ENCODE results near the gene ZNF2. TPM values are rescaled to one million over a fixed set of nuclear protein-coding genes. Genes with fewer than 3 reads are reported as not detected.
"Not testable (repeated sequence)": the region's sequence is repeated elsewhere in the genome, so short reads cannot be mapped to it uniquely, and the experiment has no call there.

Gene ZNF2
- 1 to 10 TPM; 7.6 to 9.5 (median 8.1) TPM for polyA plus RNA-seq (ENCODE audit: insufficient read length in 4 of 4)

GRCh38 chr2:95165371-95166064 lies at the start of gene ZNF2:
Gene ZNF2, plus strand, starts transcription at chr2:95165809. Its CDS starts 10,418 bp downstream, at chr2:95176227.
- DNase-seq (ENCODE audit: low read depth in 4 of 4, low spot score in 3 of 4), result peak; percentile 92 to 99 (median 98)

GRCh38 chr2:95121093-95121406 lies 44.6 kb upstream of the ZNF2 start:
- DNase-seq (ENCODE audit: low read depth in 4 of 4, low spot score in 3 of 4), result peak in 2 of 4 donors; percentile 1 to 4

DNA sequence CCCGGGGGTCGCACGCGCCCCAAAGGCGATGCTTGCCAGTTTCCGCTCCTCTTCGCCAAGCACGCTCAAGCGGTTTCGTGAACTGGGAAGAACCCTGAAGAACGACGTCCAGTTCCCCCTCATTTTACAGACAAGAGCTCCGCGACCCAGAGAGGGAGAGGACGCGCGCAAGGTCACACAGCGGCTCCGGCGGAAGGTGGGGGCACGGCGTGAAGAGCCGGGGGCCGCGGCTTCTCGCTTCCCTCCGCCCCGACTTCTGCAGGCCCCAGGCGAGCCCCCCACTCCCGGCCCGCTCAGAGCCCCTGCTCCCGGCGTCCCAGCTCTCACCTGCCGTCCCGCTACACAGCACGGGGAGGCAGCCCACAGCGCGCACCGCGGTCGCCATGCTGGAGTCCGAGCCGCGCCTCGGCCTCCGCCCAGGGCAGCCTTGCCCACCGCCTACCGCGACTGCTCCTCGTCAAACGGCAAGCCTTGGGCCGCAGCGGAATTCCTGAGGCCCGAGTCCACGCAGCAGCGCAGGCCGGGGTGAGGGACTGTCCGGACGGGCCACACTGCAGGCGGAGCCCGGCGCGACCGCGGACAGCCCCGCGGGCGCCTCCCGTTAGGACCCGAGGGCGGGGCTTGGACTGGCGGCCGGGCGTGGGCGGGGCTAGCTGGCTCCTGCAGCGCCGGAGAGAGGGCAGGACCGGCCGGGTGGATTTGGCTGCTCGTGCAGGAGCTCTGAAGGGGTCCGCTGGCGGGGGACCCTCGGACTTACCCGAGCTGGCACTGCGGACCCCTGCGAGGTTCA lies 44.0 kb upstream of the ZNF2 start, which contains the start of gene MRPS5:
TSS of gene MRPS5 (minus strand) at position 402 of the 790 bp plus-strand sequence. CDS start at position 385, 17 bp downstream.
- DNase-seq (ENCODE audit: low read depth in 4 of 4, low spot score in 3 of 4), result peak; percentile 42 to 78 (median 55)

- no peak for DNase-seq (ENCODE audit: low read depth in 4 of 4, low spot score in 3 of 4)
Observed at GRCh38 chr2:95122197-95122551, 43.4 kb upstream of the ZNF2 start.

DNA sequence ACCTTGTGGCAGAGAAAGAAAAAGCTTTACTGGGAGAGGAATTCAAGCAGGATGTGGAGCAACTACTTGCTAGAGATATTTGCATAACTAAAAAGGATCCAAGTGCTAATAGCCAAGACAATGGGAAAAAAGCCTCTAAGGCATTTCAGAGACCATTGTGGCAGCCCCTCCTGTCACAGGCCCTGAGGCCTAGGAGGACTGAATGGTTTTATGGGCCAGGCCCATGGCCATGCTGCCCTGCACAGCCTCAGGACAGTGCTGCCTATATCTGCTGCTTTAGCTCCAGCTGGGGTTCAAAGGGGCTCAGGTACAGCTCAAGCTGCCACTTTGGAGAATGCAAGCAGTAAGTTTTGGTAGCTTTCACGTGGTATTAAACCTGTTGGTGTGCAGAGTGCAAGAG lies 26.9 kb upstream of the ZNF2 start:
- no peak for DNase-seq (ENCODE audit: low read depth in 4 of 4, low spot score in 3 of 4)

GRCh38 chr2:95143838-95144237 lies 21.8 kb upstream of the ZNF2 start:
- DNase-seq (ENCODE audit: low read depth in 4 of 4, low spot score in 3 of 4), result no peak

- DNase-seq (ENCODE audit: low read depth in 4 of 4, low spot score in 3 of 4), result no peak
Observed at GRCh38 chr2:95149397-95149984, 16.1 kb upstream of the ZNF2 start.

DNA sequence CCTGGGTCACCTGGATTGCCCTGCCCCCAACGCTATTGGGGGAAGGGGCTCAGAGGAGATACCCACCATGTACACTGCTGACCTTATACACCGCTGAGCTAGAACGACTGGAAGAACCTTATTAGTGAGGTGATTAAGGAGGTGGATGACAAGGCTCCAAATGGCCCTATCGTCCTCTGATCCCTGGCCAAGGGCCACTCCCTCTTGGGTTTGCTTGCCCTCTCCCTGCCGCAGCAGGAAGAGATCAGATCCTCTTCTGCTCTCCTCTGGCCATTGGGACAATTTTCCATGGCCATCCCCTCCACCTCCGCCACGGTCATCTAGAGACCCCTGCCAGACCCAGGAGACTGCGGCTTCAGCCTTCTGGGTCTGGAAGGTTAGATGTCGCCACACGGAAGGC lies 7.2 kb upstream of the ZNF2 start:
- no peak for DNase-seq (ENCODE audit: low read depth in 4 of 4, low spot score in 3 of 4)

- DNase-seq (ENCODE audit: low read depth in 4 of 4, low spot score in 3 of 4), result peak in 1 of 4 donors; percentile 4
Observed at GRCh38 chr2:95158891-95159619, 6.6 kb upstream of the ZNF2 start.

- peak in 3 of 4 donors; percentile 39 to 50 (median 43) for DNase-seq (ENCODE audit: low read depth in 4 of 4, low spot score in 3 of 4)
Observed at GRCh38 chr2:95159690-95160449, 5.7 kb upstream of the ZNF2 start, which contains the start of gene ZNF514. Gene ZNF514, minus strand, starts transcription at chr2:95159848. Its CDS starts 6,595 bp downstream, at chr2:95153253.

DNA sequence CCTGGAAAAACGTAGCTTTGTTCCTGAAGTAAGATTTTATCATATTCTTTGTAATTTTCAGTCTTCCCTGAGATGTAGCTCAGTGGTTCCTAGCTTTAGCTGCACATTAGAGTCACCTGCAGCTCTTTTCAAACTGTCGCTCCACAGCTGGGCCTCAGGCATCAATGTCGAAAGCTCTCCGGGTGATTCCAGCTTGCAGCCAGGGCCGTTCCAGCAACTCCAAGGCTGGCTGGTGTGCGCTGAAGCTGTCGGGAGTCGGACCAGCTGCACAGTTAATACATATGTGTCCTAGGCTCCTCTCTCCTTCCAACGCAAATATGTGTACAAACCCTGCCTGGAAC lies 609 bp upstream of the ZNF2 start:
- no peak for DNase-seq (ENCODE audit: low read depth in 4 of 4, low spot score in 3 of 4)

GRCh38 chr2:95166065-95166763 lies 605 bp downstream of the ZNF2 start:
- peak in 1 of 4 donors; percentile 5 for DNase-seq (ENCODE audit: low read depth in 4 of 4, low spot score in 3 of 4)

- no peak for DNase-seq (ENCODE audit: low read depth in 4 of 4, low spot score in 3 of 4)
Observed at GRCh38 chr2:95171902-95172301, 6.3 kb downstream of the ZNF2 start.

DNA sequence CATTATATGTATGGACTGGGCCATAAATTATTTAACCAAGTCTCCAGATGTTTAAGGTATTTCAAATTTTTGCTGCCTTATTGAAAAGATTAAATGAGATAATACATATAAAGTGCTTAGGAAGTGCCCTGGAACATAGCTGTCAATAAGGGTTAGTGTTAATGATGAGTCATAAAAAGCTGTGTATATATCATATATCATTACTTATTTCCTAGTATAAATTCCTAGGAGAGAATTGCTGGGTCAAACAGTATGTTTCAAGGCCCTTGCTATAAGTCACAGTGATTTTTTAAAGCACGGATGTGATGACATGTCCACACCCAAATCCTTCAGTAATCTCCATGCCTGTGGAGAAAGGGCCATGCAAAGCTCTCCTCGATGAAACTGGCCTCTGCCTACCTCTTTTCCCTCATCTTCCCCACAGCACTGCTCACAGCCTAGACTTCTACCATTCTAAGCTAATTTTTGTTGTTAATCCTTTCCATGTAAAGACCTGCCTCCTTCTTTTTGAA lies 8.5 kb downstream of the ZNF2 start:
- DNase-seq (ENCODE audit: low read depth in 4 of 4, low spot score in 3 of 4), result no peak

GRCh38 chr2:95179451-95179850 lies 13.8 kb downstream of the ZNF2 start:
- no peak for DNase-seq (ENCODE audit: low read depth in 4 of 4, low spot score in 3 of 4)

GRCh38 chr2:95181774-95182173 lies 16.2 kb downstream of the ZNF2 start:
- DNase-seq (ENCODE audit: low read depth in 4 of 4, low spot score in 3 of 4), result no peak

GRCh38 chr2:95185197-95185596 lies 19.6 kb downstream of the ZNF2 start:
- DNase-seq (ENCODE audit: low read depth in 4 of 4, low spot score in 3 of 4), result no peak

- no peak for DNase-seq (ENCODE audit: low read depth in 4 of 4, low spot score in 3 of 4)
Observed at GRCh38 chr2:95185973-95186372, 20.4 kb downstream of the ZNF2 start.

- DNase-seq (ENCODE audit: low read depth in 4 of 4, low spot score in 3 of 4), result not testable (repeated sequence)
Observed at GRCh38 chr2:95192956-95193355, 27.3 kb downstream of the ZNF2 start.
